Liver (tissue), 3 donors: ENCODE data around the gene MANEA.
"Not testable (repeated sequence)": the region's sequence is repeated elsewhere in the genome, so short reads cannot be mapped to it uniquely, and the experiment has no call there.

Experiments used
- CTCF ChIP-seq: fragments of 150-350 bp; IDR thresholded peaks from 2 replicates; pipeline ENCODE4 v1.5.1; 2017; ENCODE audit warnings: improper control_type of control experiment, low read depth, low read length; ENCODE audit not compliant: missing input control
- FOXA1 ChIP-seq: IDR thresholded peaks from 2 replicates; pipeline ENCODE4 v1.6.1; 2016; ENCODE audit warnings: antibody characterized with exemption
- GABPA ChIP-seq, 2 donors: IDR thresholded peaks in 1 of 2; conservative IDR thresholded peaks in 1 of 2; 2 replicates each; pipeline ENCODE4 v1.6.1; 2016; ENCODE audit warnings: antibody characterized with exemption in 2 of 2, mild to moderate bottlenecking in 1 of 2, moderate library complexity in 1 of 2
- TAF1 ChIP-seq: conservative IDR thresholded peaks from 2 replicates; pipeline ENCODE4 v1.6.1; 2016; ENCODE audit warnings: antibody characterized with exemption, mild to moderate bottlenecking
- YY1 ChIP-seq: IDR thresholded peaks from 2 replicates; pipeline ENCODE4 v1.6.1; 2016; ENCODE audit warnings: antibody characterized with exemption, mild to moderate bottlenecking
- donor health status: healthy.
- donor health status: healthy.

GRCh38 chr6:95584226-95584625 is 6.9 kb downstream of the MANEA start:
- not testable (repeated sequence) for TF ChIP-seq CTCF; TAF1; GABPA (IDR thresholded peaks at IDR 0.05 in 1 of 2, conservative IDR thresholded peaks at IDR 0.05 in 1 of 2); YY1; FOXA1
